PFSK-1 (cell line): Measurements from ENCODE around the gene SYTL1.

Source experiments
- FOXP2 ChIP-seq: optimal IDR thresholded peaks from 2 replicates; pipeline ENCODE3; 2011; ENCODE audit warnings: borderline replicate concordance, control low read depth, inconsistent platforms; ENCODE audit not compliant: insufficient read depth; ENCODE audit errors: extremely low read length, extremely low read depth
- POLR2AphosphoS5 ChIP-seq: IDR thresholded peaks from 2 replicates; pipeline ENCODE4 v1.6.1; 2012; ENCODE audit warnings: low read depth, mild to moderate bottlenecking, control low read depth, low read length, moderate library complexity
- SIN3A ChIP-seq: IDR thresholded peaks from 2 replicates; pipeline ENCODE4 v1.6.1; 2012; ENCODE audit warnings: mild to moderate bottlenecking, low read length, moderate library complexity, borderline replicate concordance; ENCODE audit not compliant: insufficient read depth
- TAF1 ChIP-seq: IDR thresholded peaks from 2 replicates; pipeline ENCODE4 v1.6.1; 2012; ENCODE audit warnings: low read length, control low read depth, borderline replicate concordance; ENCODE audit not compliant: insufficient read depth

GRCh38 chr1:27318136-27318535 lies 23.7 kb upstream of the SYTL1 start:
- TF ChIP-seq SIN3A = no peak
- TF ChIP-seq POLR2AphosphoS5 = no peak
- no peak for TF ChIP-seq FOXP2
- TF ChIP-seq TAF1 = no peak
